GM21526 (cell line): ENCODE results near the gene ILKAP.

Experiments used
- ATAC-seq: cut with Tn5 transposase; IDR thresholded peaks from one replicate; pipeline ENCODE4 v1.9.1; 2021; ENCODE audit warnings: moderate library complexity; ENCODE audit not compliant: unreplicated experiment, low FRiP score

Gene ILKAP

DNA sequence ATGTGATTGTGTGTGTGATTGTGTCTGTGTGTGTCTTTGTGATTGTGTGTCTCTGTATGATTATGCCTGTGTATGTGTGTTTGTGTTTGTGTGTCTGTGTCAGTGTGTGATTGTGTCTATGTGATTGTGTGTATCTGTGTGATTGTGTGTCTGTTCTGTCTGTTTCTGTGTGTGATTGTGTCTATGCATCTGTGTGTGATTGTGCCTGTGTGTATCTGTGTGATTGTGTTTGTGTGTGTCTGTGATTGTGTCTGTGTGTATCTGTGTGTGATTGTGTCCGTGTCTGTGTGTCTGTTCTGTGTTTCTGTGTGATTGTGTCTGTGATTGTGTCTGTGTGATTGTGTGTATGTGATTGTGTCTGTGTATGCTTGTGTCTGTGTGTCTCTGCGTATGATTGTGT is 77.2 kb downstream of the ILKAP start:
- no peak for ATAC-seq

DNA sequence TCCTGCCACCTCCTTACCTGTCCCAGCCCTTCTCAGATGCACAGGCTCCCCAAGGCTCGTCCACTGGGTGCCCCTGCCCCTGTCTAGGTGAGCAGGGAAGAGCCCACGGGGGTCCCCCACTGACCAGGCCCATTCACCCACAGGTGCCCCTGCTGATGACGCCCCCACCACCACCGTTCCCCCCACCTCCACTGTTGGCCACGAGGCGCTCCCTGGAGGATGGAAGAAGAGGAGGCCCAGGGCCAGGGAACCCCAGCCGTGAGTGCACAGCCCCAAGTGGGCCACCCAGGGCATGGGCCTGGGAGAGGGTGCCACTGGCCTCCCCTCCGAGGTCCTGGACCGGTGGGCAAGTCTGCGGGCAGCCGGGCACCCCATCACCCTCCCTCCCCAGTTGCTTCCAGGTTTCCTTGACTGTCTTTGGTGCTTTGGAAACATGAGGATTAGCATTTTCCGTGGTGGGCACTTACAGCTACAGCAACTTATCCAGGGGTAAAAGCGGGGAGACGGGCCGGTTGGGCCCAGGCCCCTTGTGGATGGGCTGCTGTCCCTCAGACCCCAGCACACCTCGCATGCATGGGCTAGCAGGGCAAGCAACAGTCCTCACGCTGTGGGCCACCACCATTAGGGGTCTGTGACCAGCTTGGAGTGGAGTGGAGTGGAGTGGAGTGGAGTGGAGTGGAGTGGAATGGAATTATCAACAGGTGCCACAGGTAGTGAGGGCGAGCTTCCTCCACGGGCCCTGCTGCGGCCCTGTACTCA is 78.2 kb downstream of the ILKAP start:
- ATAC-seq = no peak

DNA sequence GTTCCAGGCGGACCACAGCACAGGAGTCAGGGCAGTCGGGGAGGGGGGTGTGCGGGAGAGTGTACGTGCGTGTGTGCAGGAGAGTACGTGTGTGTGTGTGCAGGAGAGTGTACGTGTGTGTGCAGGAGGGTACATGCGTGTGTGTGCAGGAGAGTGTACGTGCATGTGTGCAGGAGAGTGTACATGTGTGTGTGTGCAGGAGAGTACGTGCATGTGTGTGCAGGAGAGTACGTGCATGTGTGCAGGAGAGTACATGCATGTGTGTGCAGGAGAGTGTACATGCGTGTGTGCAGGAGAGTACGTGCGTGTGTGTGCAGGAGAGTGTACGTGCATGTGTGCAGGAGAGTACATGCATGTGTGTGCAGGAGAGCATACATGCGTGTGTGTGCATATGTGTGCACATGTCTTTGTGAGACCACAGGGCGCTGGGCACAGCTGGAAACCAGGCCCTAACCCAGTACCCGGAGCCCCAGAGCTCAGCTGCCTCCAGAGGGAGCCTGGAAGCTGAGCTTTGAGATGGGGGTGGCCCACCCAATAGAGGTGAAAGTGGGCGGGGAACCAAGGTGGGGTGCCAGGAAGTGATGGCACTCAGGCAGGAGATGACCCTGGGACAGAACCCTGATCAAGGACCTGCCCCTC is 78.9 kb downstream of the ILKAP start:
- ATAC-seq = no peak

DNA sequence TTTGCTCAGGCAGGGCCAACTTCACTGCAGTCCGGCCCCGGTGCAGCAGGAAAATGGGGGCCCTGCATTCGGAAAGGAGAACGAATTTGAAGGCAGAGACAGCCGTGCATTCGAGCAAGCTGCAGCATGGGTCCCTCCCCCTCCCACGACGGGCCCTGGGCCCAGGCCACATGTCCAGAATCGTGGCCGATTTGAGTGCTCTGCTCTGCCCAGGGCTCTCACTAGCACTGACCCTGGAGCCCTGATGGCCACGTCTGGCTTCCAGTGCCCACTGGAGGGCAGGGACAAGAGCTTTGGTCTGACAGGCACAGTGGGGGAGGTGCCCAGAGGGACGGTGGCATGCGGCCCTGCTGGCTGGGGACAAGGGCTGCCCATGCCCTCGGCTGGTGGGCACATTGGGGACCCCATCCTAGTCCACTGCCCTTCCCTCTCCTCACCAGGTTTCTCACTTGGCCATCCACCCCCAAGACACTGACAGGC is 79.5 kb downstream of the ILKAP start:
- no peak for ATAC-seq

DNA sequence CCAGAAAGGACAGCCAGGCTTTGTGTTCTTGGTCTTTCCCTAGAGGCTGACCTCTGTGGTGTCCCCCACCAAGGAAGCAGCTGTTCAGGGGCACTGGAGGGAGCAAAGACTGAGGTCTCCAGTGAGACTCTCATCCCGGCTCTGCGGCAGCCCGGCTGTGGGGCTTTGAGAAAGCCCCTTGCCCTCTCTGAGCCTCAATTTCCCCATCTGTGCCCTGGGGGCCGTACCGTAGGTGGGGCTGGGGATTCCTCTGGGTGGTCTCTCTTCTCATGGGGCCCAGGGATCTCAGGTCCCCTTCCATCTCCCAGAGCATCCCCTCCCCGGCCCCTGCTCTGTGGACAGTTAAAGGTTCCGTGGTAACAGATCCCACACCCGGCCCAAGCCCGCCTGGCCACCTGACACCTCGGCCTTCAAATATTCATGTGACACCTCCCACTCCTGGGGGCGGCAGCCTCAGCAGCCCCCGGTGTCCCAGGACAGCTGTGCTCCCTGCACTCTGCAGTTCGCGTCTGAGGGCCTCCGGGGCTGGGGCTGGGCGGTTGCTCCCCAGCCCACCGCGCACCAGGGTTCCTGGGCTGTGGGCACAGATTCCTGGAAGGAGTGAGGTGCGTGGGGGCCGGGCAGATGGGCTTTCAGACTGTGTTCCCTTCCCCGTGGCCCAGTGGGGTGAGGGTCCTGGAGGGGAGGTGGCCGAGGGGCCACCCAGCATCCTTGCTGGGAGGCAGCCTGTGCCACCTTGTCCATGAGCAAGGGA is 80.1 kb downstream of the ILKAP start:
- no peak for ATAC-seq

DNA sequence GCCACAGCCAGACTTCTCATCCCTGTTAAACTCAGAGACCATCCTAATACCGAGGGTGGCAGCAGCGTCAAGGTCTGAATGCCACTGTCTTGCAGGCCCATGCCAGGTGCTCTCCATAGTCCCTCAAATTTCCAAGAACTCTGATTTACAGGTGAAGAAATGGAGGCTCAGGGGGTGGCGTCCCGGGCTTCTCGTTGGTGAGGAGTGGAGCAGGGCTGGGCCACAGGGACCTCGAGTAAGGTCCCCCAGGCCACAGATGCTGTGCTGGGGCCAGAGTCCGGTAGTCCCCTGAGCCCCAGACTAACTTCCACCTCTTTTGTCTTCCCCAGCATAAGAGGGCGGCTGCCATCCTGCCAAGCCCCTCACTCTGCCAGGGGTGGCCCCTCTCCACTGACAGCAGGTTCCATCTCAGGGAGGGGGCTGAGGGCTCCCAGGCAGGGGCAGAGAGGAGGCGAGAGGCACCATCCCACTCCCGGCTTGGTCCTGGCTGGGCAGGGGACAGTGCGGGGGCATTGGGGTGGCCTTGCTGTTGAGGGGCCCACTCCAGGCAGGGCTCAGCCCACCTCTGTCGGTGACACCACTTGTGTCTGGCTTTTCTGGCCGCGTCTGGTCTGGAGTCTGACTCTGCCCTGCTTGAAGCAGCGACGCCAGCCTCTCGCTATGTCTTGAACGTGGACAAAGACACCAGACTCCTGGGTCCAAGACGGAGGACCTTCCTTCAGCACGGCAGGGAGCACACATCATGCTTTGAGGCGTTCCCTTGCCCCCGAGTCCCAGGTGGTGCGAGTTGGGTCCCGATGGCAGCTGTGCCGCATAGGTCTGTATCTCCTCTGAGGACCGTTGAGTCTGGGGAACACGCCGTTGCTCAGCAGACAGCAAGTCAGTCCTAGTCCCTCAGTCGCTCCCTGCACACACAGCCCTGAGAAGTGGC is 80.9 kb downstream of the ILKAP start:
- no peak for ATAC-seq

DNA sequence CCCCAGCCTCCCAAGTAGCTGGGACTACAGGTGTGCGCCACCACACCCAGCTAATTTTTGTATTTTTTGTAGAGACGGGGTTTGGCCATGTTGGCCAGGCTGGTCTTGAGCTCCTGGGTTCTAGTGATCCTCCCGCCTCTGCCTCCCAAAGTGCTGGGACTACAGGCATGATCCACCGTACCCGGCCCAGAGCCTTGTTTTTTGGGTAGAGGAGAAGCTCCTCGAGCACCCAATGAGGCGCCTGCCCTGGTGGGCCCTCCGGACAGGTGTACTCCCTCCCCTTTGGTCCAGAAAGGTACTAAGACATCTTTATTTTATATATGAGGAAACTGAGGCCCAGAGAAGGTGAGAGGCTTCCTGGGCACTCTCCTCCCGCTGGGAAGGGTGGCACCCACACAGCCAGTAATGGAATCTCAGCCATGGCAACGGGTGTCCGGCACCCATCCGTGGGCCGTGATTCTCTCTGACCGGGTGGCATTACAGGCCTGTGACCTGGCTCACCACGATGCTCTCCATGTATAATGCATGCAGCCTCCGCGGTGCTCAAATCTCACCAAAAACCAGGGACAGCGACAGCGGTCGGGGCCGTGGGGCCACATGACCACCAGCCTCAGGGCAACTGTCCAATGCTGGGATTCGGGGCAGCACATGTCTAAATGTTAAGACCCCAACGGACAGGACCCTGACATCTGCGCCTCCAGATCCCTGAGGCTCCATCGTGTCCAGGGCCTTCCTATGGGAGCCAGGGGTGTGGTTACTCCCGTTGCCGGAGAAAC is 81.8 kb downstream of the ILKAP start:
- ATAC-seq = no peak

DNA sequence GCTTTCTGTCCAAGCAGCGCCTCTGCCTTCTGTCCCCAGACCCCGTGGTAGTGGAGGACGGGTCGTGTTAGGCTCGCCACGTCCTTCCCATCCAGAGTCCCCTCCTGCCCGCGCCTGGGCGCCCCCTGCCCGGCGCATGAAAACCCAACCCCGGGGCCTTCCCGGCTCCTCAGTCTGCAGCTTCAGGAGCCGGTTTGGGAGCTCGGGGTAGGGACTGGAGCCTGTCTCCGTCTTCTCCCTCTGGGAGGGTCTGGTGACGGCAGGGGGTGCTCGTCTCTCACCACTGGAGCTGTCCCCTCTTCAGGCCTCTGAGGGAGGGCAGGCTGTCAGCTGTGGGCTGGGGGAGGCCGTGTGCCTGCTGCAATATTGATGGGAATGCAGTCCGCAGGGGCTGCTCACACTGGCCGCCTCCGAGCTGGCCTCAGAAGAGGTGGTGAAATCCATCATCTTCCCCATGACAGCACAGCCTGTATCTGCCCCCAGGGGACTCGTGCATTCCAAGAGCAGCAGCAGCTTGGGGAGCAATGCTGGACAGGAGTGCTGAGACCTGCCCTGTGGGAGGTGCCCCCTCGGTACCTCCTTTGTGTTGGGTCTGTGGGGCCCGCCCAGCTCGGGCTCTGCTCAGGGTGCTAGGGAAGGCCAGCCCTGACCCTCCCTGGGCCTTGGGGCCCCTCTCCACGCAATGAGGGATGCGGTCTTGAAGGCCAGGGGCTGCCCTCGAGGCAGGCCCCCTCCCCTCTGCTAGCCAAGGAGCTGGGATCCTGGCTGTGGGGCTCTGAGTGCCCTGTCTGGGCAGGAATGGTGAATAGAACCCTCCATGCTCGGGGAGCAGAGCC is 82.8 kb downstream of the ILKAP start:
- no peak for ATAC-seq
